ENCODE measurements around the gene FSTL4.

Gene FSTL4

DNA sequence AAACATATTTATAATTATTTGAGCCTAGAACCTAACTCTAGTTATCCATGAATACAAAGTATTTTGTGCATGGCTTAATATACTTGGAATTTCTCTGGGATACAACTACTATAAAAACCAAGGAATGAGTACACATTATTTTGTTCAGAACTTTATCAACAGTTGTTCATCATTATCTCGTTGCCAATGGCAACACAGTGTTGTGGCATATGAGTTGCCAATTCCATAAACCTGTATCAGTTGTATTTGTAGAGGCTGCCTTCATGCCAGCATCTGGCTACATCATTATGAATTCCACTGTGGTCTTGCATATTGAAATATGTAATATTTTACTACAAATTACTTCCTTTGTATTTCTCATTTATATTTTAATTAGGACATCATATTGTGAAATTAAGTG is 250.4 kb downstream of the FSTL4 start:
- no peak for DNase-seq

- DNase-seq = no peak
Observed at GRCh38 chr5:133360693-133361472, 251.5 kb downstream of the FSTL4 start.

- DNase-seq = no peak
Observed at GRCh38 chr5:133359861-133360260, 252.5 kb downstream of the FSTL4 start.

DNA sequence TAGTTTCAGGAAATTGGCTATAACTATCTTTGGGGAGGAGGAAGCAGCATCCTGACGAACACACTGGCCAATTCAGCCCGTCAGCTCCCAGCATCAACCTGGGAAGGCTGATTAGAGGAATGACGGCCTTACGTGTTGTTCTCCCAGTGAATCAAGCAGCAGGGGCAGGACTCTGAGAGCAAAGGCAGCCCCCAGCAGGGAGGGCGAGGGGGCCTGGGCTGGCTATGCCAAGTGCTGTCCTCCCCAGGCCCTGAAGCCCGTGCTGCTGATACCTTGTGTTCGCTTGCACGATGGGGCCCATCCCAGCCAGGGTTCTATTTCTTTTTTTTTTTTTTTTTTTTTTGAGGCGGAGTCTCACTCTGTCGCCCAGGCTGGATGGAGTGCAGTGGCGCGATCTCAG is 254.1 kb downstream of the FSTL4 start:
- no peak for DNase-seq

GRCh38 chr5:133357758-133358157 is 254.6 kb downstream of the FSTL4 start:
- DNase-seq = no peak

- DNase-seq = no peak
Observed at GRCh38 chr5:133356984-133357421, 255.3 kb downstream of the FSTL4 start.

DNA sequence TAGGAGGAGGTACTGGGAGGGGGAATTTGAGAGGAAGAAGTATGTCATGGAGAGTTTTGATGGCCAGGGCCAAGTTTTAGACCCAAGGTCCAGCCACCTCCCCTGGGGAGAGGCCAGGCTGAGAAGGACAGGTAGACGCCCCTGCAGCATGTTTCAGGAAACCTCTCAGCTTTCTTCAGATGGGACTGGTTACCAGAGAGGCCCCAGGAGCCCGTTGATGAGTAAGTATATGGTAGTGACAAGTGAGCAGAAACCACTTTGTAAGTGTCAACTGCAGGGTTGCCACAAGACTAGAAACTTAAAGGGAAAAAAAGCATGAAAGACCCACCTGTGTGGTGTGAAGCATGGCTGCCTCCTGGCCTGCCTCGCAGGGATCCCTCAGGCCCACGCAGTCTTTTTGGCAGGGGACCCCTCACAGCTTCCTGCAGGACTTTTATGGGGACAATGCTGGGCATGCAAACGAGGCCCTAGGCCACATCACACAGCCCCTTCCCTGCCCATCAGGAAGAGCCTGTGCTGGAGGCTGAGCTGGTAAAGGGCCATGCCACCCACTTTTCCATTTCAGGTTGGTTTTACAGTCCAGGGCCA is 255.9 kb downstream of the FSTL4 start:
- no peak for DNase-seq

- no peak for DNase-seq
Observed at GRCh38 chr5:133354323-133355185, 257.8 kb downstream of the FSTL4 start.

DNA sequence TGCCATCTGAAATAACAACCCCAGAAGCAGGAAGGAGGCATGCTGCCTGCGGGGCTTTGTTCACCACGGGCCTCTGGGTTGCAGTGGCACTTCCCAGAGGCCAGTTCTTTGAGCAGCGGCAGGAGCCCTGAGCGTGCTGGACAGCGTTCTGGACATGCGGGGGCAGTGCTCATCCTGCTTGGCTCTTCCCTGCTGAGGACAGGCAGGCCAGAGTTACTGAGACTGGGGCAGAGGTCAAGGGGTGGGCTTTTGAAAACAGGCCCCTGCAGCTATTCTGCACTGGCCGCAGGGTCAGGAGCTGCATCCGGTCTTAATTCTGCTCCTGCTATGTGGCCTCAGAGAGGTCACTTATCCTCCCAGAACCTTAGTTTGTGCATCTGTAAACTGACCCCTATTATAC is 258.6 kb downstream of the FSTL4 start:
- no peak for DNase-seq

DNA sequence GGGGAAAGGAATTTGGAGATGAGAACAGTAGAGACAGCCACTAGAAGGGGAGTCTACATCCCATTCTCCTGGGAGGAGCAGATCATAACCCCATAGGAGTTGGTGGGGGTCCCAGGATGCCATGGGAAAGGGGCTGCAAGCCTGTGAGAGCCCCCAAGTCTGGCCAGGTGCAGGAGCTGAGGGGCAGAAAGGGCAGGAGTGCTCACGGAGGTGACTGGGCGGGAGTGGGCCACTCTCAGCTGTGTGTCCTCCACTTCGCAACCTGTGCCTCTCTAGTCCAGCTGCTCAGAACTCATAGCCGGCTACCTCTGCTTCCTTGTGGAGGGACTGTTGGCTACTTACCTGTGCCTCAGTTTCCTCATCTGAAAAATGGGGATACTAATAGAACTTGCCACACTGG is 263.9 kb downstream of the FSTL4 start:
- no peak for DNase-seq

GRCh38 chr5:133347039-133347438 is 265.3 kb downstream of the FSTL4 start:
- DNase-seq = no peak

GRCh38 chr5:133344266-133344665 is 268.1 kb downstream of the FSTL4 start:
- DNase-seq = no peak

GRCh38 chr5:133343196-133343595 is 269.1 kb downstream of the FSTL4 start:
- DNase-seq = no peak

DNA sequence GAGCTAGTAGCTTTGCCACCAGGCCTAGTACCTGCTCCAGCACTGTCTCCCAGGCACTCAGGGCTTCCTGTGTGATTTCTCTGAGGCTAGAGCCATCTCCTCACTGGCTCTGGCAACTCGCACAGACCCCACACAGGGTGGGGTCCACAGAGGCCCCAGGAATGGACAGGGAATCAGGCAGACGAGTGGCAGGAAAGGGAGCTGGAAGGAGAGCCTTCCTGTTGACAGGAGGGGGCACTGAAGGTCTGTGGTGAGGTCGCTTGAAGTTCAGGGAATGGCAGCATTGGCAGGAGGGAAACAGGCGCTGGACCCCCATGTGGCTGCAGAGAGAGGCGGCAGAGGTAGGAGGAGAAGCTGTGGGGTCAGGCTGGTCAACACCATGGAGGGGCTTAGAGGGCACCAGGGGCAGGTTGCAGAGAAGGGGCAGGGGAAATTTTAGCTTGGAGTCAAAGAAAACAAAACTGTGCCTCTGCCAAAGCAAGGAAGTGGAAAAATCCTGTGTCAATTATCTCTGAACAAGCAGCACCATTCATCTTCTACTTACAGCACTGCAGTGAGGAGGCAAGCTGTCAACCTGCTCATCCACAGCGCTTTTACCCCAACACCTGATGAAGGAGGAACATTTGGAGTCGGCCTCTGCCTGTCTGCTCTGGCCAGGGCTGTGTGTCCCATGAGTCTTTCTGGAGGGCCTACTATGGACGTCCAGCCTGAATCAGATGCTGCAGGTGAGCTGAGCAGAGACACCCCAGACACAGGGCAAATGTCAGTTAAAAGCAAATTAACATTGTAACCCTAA is 270.2 kb downstream of the FSTL4 start:
- DNase-seq = no peak

DNA sequence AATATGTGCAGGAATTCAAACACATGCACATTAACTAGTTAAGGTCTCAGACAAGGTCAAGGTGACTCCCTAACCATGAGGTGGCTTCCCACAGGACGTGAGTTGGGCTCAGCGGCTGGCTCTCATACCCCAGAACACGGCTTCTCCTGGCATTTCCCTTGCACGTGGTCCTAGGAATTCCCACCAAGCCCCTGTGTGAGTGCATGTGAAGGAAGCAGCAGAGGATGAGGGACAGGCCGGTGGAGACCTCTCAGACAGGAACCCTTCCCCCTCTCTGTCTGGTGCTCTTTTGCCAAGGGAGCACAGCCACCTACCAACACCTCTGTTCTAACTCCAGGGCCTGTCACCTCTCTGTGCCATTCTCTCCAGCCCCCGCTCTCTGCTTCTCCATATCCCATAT is 271.0 kb downstream of the FSTL4 start:
- no peak for DNase-seq

GRCh38 chr5:133340822-133341221 is 271.5 kb downstream of the FSTL4 start:
- no peak for DNase-seq

DNA sequence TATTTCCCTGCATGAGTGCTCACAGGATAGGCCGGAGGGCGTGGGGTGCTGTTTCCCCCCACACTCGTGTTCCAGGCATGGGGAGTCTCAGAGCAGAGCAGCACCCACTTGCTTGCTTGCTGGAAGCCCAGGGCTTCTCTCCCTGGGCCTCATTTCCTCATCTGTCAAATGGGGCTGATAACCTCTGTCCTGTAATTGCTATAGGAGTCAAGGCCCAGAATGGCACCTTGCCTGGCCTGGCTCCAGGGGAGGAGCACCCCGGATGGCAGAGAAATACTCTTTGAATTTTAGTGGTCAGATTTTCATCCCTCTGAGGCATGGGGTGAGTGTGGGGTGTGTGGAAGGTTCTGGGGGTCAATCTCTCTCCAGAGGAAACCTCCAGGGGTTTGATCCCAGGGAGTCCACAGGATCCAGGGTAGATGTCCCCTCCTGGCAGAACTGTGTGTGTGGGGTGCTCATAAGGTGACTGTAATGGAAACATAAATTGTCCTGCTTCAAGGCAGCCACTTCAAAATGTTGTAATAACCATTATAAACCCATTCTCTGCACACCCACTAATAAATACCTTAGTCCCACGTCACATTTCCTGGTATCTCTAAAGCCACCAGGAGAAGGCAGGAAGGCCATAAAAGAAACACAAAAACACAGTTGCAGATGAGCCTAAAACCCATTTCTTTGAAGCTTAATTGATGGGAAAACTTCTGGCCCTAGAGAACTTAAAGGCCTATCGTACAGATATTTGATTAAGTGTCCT is 272.2 kb downstream of the FSTL4 start:
- DNase-seq = no peak

DNA sequence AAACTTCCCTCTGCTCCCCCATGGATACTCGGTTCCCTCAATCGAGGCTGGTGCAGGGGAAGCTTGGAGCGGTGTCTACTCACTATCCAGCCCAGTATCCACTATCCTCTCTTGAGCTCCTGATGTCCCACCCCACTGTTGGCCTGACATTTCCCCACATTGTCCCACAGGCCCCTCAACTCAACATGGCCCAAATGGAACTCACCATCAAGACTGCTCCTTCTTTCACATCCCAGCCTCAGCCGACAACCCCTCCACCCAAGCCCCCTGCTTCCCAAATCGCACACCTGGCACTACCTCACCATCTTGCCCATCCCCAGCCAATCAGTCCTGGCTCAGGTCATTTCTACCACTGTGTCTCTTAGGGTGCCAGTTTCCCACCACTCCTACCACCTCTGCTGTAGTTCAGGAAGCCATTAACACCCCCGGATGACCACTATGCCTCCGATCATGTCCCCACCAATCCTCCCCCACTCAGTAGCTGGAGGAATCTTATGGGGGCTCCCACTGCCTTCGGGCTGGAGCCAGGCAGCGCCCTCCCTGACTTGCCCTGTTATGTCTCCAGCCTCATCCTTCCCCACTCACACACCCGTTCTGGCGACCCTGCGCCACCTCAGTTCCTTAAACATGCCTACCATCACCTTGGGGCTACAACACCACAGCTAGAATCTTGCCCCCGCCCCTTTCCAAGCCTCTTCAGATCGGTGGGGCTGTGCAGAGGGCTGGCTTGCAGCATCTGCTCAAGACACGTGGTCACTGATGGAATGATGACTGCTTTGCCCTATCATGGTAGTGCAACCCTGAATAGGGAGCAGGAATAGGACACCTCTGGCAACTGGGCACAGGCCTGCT is 273.6 kb downstream of the FSTL4 start:
- DNase-seq = no peak

- DNase-seq = no peak
Observed at GRCh38 chr5:133337795-133338445, 274.4 kb downstream of the FSTL4 start.

GRCh38 chr5:133336969-133337410 is 275.4 kb downstream of the FSTL4 start:
- DNase-seq = no peak
